LNCAP (cell line): ENCODE data around the gene PAX3.

Experiments
- TF ChIP-seq, protein P1 (sequence below): fragments of 450-650 bp; IDR thresholded peaks from 2 replicates; pipeline ENCODE4 v1.5.1; 2017; ENCODE audit warnings: mild to moderate bottlenecking

The PAX3 gene

DNA sequence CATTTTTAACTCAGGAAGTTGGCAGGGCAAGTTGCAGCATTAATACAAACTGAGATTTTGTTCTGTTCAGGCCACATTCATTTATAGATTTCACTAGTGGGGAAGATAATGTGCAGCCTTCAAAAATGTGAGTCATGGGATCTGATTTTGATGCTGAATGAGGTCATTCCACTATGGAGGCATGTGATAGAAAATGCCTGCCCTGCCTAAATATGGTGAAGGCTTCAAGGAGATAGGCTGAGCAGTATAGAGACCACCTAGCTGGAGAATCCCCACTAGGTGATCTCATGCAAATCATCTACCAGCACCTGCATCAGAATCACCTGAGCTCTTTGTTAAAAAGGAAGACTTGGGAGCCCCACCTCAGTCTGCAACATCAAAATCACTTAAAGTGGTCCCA is 43.7 kb downstream of the PAX3 start:
- TF ChIP-seq, protein P1, sequence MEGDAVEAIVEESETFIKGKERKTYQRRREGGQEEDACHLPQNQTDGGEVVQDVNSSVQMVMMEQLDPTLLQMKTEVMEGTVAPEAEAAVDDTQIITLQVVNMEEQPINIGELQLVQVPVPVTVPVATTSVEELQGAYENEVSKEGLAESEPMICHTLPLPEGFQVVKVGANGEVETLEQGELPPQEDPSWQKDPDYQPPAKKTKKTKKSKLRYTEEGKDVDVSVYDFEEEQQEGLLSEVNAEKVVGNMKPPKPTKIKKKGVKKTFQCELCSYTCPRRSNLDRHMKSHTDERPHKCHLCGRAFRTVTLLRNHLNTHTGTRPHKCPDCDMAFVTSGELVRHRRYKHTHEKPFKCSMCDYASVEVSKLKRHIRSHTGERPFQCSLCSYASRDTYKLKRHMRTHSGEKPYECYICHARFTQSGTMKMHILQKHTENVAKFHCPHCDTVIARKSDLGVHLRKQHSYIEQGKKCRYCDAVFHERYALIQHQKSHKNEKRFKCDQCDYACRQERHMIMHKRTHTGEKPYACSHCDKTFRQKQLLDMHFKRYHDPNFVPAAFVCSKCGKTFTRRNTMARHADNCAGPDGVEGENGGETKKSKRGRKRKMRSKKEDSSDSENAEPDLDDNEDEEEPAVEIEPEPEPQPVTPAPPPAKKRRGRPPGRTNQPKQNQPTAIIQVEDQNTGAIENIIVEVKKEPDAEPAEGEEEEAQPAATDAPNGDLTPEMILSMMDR = no peak

DNA sequence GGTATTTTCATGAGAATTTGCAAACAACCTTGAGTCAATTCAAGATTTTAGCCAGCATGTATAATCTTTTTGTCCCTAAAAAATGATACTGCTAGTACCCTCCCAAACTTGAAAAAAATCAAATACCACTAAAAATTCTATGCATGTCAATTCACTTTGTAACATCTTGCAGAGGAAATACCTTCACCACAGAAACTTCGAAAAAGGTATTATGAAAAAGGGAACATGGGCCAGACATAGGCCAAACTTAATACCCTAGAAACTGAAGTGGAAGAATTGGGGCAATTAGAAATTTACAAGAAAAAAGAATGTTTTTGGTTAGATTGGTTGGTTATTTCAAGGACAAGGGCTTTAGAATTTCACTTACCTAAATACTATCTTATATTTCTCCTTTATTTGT is 48.5 kb downstream of the PAX3 start:
- TF ChIP-seq, protein P1 = no peak

DNA sequence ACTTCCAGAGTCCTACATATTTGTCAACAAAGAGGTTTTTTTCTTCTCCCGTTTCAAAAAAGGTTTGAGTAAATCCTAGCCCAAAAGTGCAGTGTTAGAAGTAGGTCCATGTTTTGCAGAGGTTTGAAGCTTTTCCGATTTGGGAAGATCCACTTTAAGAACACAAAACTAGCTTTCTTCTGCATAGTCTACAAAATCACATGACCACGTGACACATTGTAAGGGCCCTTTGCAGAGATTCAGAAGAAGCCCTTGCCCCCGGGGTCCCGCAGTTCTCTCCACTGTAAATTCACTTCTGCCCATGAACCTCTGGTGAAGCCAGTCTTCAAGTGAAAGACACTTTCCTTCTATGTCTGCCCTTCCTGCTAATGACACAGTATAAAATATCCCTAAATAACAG is 49.4 kb downstream of the PAX3 start:
- TF ChIP-seq, protein P1 = no peak

DNA sequence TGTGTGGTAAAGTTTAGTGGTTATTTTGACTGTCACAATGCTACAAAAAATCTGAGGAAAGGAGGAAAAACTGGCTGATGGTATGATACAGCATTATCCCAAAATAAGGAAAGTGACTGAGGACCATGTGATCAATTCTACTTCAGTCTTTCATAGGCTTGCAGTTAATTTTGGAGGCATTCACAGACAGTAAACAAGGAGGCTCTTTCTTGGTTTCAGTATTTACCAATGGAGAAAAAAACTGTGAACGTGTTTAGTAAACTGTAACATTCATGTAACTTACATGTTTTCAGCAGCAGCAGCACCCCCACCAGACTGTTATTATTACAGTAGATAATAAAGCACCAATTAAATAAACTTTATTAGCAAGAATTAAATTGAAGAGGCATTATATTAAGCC is 50.0 kb downstream of the PAX3 start:
- TF ChIP-seq, protein P1 = no peak

DNA sequence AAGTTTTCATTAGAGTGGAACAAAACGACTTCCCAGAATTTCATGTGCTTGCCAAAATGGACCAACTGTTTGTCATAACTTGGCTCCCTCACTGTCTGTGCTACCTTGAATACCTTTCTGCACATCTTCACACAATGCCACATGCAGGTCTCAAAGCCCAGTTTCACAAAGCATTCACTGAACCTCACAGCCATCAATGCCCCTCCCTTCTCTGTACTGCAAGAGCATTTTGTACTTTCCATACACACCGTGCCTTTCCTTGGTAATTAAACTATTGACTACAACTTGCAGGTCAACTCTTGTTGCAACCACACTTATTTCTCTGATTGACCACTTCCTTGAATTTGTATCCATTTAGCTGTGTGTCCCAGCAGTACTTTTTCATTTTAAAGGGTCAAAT is 50.5 kb downstream of the PAX3 start:
- TF ChIP-seq, protein P1 = no peak

DNA sequence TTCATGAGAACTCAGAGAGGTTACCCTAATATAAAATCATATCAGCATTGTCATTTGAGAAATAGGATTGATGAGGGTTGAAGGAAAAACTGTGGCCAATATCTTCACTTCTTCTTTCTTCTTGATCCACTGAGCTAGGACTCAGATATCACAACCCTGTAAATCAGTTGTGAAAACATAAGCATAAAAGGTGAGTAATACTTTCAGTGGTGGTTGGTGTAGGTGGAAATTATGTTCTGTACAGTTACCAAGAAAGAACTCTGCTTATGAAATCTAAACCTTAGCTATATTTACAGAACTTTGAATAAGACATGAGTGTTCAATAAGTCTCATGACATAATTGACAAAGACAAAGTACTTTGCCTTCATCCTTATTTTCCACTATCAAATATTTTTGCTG is 56.3 kb downstream of the PAX3 start:
- TF ChIP-seq, protein P1 = no peak

DNA sequence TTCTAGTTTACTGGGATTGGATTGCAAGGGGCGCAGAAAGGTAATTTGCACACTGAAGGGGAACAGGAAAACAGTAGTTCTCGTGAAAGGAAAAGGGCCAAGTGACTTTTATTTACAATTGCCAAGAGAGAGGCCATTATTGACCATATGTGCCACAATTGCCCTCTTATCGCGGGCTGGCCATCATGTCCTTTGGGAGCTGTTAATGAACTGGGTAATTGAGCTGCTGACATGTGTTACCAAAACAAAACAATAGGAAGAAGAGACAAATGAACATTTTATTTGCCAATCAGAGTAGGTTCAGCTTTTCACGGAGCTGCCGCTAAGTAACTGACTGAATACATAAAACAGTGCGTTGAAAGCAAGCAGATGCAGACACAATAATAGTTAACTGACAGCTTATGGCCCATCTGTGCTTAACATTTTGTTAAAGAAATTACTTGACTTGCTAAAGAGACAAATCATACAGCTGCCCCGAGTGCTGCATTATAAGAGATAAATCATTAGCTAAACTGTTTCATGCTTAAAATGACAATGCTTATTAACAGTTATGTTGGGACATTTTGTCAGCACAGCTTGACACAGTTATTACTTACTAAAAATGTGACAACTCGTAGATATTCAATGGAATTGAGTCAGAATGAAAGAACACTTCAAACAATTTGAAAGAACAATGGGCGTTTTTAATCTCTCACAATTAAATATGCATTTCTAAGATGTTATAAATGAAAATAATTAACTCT is 57.5 kb downstream of the PAX3 start:
- TF ChIP-seq, protein P1 = no peak

DNA sequence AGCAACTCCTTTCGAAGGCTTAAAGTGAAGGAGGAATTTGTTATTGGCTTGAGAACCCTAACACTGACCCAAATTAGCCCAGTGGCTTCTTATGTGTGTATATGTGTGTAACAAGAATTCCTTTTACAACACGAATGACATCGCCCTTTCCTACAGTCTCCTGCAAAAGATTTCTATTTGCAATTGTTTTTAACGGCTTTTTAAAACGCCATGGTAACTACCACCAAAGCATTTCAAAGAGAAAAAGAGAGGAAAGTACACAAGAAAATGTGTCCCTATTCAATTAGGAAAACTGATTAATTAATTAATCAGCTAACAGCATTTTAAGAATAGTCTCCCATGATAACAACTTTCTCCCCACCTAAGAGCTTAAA is 58.1 kb downstream of the PAX3 start:
- TF ChIP-seq, protein P1 = no peak
